Measurements from ENCODE around the gene SSBP4.
A peak's percentile ranks its signal among the peaks of the same experiment; 100 is the strongest.
"Not testable (repeated sequence)": the region's sequence is repeated elsewhere in the genome, so short reads cannot be mapped to it uniquely, and the experiment has no call there.

Gene SSBP4

GRCh38 chr19:18396471-18397241 is 22.5 kb upstream of the SSBP4 start:
- H3K36me3 ChIP-seq (ENCODE audit: control insufficient read depth in 2 of 2, insufficient read depth in 2 of 2, low read length in 2 of 2) = no peaks in the 10 kb centered on the region
- peak overlapping the region in 1 of 2 donors; percentile 54 for H3K4me3 ChIP-seq (ENCODE audit: low read length in 2 of 2)
- peaks cover 4% of the 10 kb centered on the region for H3K4me1 ChIP-seq (ENCODE audit: control insufficient read depth, insufficient read depth, low read length)
- no peak overlapping the region for H3K27ac ChIP-seq (ENCODE audit: low read length)
- no peak overlapping the region for H3K9ac ChIP-seq (ENCODE audit: low read length in 2 of 2)
- no peaks in the 10 kb centered on the region for H3K9me3 ChIP-seq (ENCODE audit: control insufficient read depth in 2 of 2, low read length in 2 of 2)
- peaks cover 21 to 22% of the 10 kb centered on the region in 2 donors for H3K27me3 ChIP-seq (ENCODE audit: control insufficient read depth in 1 of 2, insufficient read depth in 2 of 2, low read length in 2 of 2)

- no peaks in the 10 kb centered on the region for H3K9me3 ChIP-seq (ENCODE audit: control insufficient read depth in 2 of 2, low read length in 2 of 2)
- peaks cover 4% of the 10 kb centered on the region for H3K4me1 ChIP-seq (ENCODE audit: control insufficient read depth, insufficient read depth, low read length)
- H3K9ac ChIP-seq (ENCODE audit: low read length in 2 of 2) = no peak within 1 kb of the TSS
- no peaks in the 10 kb centered on the region for H3K36me3 ChIP-seq (ENCODE audit: control insufficient read depth in 2 of 2, insufficient read depth in 2 of 2, low read length in 2 of 2)
- peak within 1 kb of the TSS in 1 of 2 donors; percentile 54 for H3K4me3 ChIP-seq (ENCODE audit: low read length in 2 of 2)
- H3K27ac ChIP-seq (ENCODE audit: low read length) = no peak within 1 kb of the TSS
- peaks cover 21 to 22% of the 10 kb centered on the region in 2 donors for H3K27me3 ChIP-seq (ENCODE audit: control insufficient read depth in 1 of 2, insufficient read depth in 2 of 2, low read length in 2 of 2)
These were observed 21.7 kb upstream of the SSBP4 start, which contains the start of gene LRRC25 for GRCh38 chr19:18397242-18398202. Gene LRRC25 (minus strand): TSS chr19:18397622. CDS start chr19:18396963, 659 bp downstream.

- Histone ChIP-seq H3K4me3 (ENCODE audit: low read length in 2 of 2) (no peak overlapping the region), H3K27ac (ENCODE audit: low read length) (no peak overlapping the region), H3K4me1 (ENCODE audit: control insufficient read depth, insufficient read depth, low read length) (peaks cover 4% of the 10 kb centered on the region), H3K36me3 (ENCODE audit: control insufficient read depth in 2 of 2, insufficient read depth in 2 of 2, low read length in 2 of 2) (no peaks in the 10 kb centered on the region), H3K9ac (ENCODE audit: low read length in 2 of 2) (no peak overlapping the region), H3K27me3 (ENCODE audit: control insufficient read depth in 1 of 2, insufficient read depth in 2 of 2, low read length in 2 of 2) (peaks cover 21 to 22% of the 10 kb centered on the region in 2 donors), H3K9me3 (ENCODE audit: control insufficient read depth in 2 of 2, low read length in 2 of 2) (no peaks in the 10 kb centered on the region)
These were observed 20.2 kb upstream of the SSBP4 start for GRCh38 chr19:18399008-18399407.

GRCh38 chr19:18401580-18402112 is 17.6 kb upstream of the SSBP4 start:
- Histone ChIP-seq H3K4me1 (ENCODE audit: control insufficient read depth, insufficient read depth, low read length) (peaks cover 4% of the 10 kb centered on the region), H3K4me3 (ENCODE audit: low read length in 2 of 2) (no peak overlapping the region), H3K9me3 (ENCODE audit: control insufficient read depth in 2 of 2, low read length in 2 of 2) (no peaks in the 10 kb centered on the region), H3K9ac (ENCODE audit: low read length in 2 of 2) (no peak overlapping the region), H3K27me3 (ENCODE audit: control insufficient read depth in 1 of 2, insufficient read depth in 2 of 2, low read length in 2 of 2) (peaks cover 15 to 18% of the 10 kb centered on the region in 2 donors), H3K27ac (ENCODE audit: low read length) (no peak overlapping the region), H3K36me3 (ENCODE audit: control insufficient read depth in 2 of 2, insufficient read depth in 2 of 2, low read length in 2 of 2) (no peaks in the 10 kb centered on the region)

- H3K9ac ChIP-seq (ENCODE audit: low read length in 2 of 2); H3K36me3 ChIP-seq (ENCODE audit: control insufficient read depth in 2 of 2, insufficient read depth in 2 of 2, low read length in 2 of 2); H3K4me3 ChIP-seq (ENCODE audit: low read length in 2 of 2); H3K9me3 ChIP-seq (ENCODE audit: control insufficient read depth in 2 of 2, low read length in 2 of 2); H3K4me1 ChIP-seq (ENCODE audit: control insufficient read depth, insufficient read depth, low read length); H3K27me3 ChIP-seq (ENCODE audit: control insufficient read depth in 1 of 2, insufficient read depth in 2 of 2, low read length in 2 of 2); H3K27ac ChIP-seq (ENCODE audit: low read length): not testable (repeated sequence)
These were observed 16.5 kb upstream of the SSBP4 start for GRCh38 chr19:18402455-18403248.

- not testable (repeated sequence) for H3K27me3 ChIP-seq (ENCODE audit: control insufficient read depth in 1 of 2, insufficient read depth in 2 of 2, low read length in 2 of 2); H3K36me3 ChIP-seq (ENCODE audit: control insufficient read depth in 2 of 2, insufficient read depth in 2 of 2, low read length in 2 of 2); H3K9ac ChIP-seq (ENCODE audit: low read length in 2 of 2); H3K4me1 ChIP-seq (ENCODE audit: control insufficient read depth, insufficient read depth, low read length); H3K4me3 ChIP-seq (ENCODE audit: low read length in 2 of 2); H3K27ac ChIP-seq (ENCODE audit: low read length); H3K9me3 ChIP-seq (ENCODE audit: control insufficient read depth in 2 of 2, low read length in 2 of 2)
These were observed 13.4 kb upstream of the SSBP4 start for GRCh38 chr19:18405754-18406153.

GRCh38 chr19:18406749-18407148 is 12.4 kb upstream of the SSBP4 start:
- no peaks in the 10 kb centered on the region for H3K27me3 ChIP-seq (ENCODE audit: control insufficient read depth in 1 of 2, insufficient read depth in 2 of 2, low read length in 2 of 2)
- no peaks in the 10 kb centered on the region for H3K36me3 ChIP-seq (ENCODE audit: control insufficient read depth in 2 of 2, insufficient read depth in 2 of 2, low read length in 2 of 2)
- H3K4me3 ChIP-seq (ENCODE audit: low read length in 2 of 2) = no peak overlapping the region
- H3K27ac ChIP-seq (ENCODE audit: low read length) = no peak overlapping the region
- no peak overlapping the region for H3K9ac ChIP-seq (ENCODE audit: low read length in 2 of 2)
- H3K4me1 ChIP-seq (ENCODE audit: control insufficient read depth, insufficient read depth, low read length) = no peaks in the 10 kb centered on the region
- H3K9me3 ChIP-seq (ENCODE audit: control insufficient read depth in 2 of 2, low read length in 2 of 2) = no peaks in the 10 kb centered on the region

GRCh38 chr19:18408053-18408476 is 11.1 kb upstream of the SSBP4 start:
- H3K4me3 ChIP-seq (ENCODE audit: low read length in 2 of 2) = no peak overlapping the region
- no peaks in the 10 kb centered on the region for H3K4me1 ChIP-seq (ENCODE audit: control insufficient read depth, insufficient read depth, low read length)
- H3K9me3 ChIP-seq (ENCODE audit: control insufficient read depth in 2 of 2, low read length in 2 of 2) = no peaks in the 10 kb centered on the region
- no peaks in the 10 kb centered on the region for H3K36me3 ChIP-seq (ENCODE audit: control insufficient read depth in 2 of 2, insufficient read depth in 2 of 2, low read length in 2 of 2)
- H3K27me3 ChIP-seq (ENCODE audit: control insufficient read depth in 1 of 2, insufficient read depth in 2 of 2, low read length in 2 of 2) = peaks cover 0 to 2% of the 10 kb centered on the region in 2 donors
- no peak overlapping the region for H3K9ac ChIP-seq (ENCODE audit: low read length in 2 of 2)
- H3K27ac ChIP-seq (ENCODE audit: low read length) = no peak overlapping the region

GRCh38 chr19:18412610-18413239 is 6.5 kb upstream of the SSBP4 start:
- peaks cover 33% of the 10 kb centered on the region for H3K4me1 ChIP-seq (ENCODE audit: control insufficient read depth, insufficient read depth, low read length)
- H3K27ac ChIP-seq (ENCODE audit: low read length) = no peak overlapping the region
- no peaks in the 10 kb centered on the region for H3K9me3 ChIP-seq (ENCODE audit: control insufficient read depth in 2 of 2, low read length in 2 of 2)
- no peak overlapping the region for H3K9ac ChIP-seq (ENCODE audit: low read length in 2 of 2)
- H3K4me3 ChIP-seq (ENCODE audit: low read length in 2 of 2) = no peak overlapping the region
- H3K36me3 ChIP-seq (ENCODE audit: control insufficient read depth in 2 of 2, insufficient read depth in 2 of 2, low read length in 2 of 2) = no peaks in the 10 kb centered on the region
- H3K27me3 ChIP-seq (ENCODE audit: control insufficient read depth in 1 of 2, insufficient read depth in 2 of 2, low read length in 2 of 2) = peaks cover 9 to 23% of the 10 kb centered on the region in 2 donors

Data from stomach smooth muscle (tissue), 2 donors.